Neural progenitor cell (in vitro differentiated cells): Measurements from ENCODE around the gene MBP.

Experiments used
- EZH2 ChIP-seq: fragments of 200-600 bp; sonication (generic); IDR thresholded peaks from 2 replicates; pipeline ENCODE4 v1.6.1; 2017; ENCODE audit warnings: antibody characterized with exemption, mild to moderate bottlenecking, moderate library complexity
- EZH2phosphoT487 ChIP-seq: fragments of 200-600 bp; sonication (generic); IDR thresholded peaks from 2 replicates; pipeline ENCODE4 v1.6.1; 2017; ENCODE audit warnings: antibody characterized with exemption
- TF ChIP-seq, protein P1 (sequence below): fragments of 200-600 bp; sonication (generic); IDR thresholded peaks from 2 replicates; pipeline ENCODE4 v1.5.1; 2017; ENCODE audit warnings: antibody characterized with exemption, mild to moderate bottlenecking

DNA sequence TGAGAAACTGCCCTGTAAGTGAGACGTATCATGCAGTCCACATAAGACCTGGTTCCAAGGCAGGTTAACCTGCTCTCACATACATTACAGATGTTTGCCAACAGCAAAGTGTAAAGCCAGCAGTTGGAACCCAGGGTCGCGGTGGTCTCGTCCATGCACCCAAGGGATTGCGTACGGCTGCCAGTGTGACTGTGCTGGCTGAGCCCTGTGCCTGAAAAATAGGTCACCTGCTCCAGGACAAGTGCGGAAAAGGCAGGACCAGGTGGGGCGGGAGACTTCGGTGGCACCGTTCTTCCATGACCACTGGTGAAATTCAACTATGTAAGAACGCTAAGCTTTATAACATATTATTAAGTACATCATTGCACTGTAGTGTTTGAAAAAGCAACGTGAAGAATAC, 110.5 kb downstream of the MBP start:
- TF ChIP-seq, protein P1, sequence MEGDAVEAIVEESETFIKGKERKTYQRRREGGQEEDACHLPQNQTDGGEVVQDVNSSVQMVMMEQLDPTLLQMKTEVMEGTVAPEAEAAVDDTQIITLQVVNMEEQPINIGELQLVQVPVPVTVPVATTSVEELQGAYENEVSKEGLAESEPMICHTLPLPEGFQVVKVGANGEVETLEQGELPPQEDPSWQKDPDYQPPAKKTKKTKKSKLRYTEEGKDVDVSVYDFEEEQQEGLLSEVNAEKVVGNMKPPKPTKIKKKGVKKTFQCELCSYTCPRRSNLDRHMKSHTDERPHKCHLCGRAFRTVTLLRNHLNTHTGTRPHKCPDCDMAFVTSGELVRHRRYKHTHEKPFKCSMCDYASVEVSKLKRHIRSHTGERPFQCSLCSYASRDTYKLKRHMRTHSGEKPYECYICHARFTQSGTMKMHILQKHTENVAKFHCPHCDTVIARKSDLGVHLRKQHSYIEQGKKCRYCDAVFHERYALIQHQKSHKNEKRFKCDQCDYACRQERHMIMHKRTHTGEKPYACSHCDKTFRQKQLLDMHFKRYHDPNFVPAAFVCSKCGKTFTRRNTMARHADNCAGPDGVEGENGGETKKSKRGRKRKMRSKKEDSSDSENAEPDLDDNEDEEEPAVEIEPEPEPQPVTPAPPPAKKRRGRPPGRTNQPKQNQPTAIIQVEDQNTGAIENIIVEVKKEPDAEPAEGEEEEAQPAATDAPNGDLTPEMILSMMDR = no peak
- TF ChIP-seq EZH2 (no peak), EZH2phosphoT487 (no peak)
